Stimulated activated CD8-positive, alpha-beta memory T cell treated with anti-CD3 and anti-CD28 coated beads, Interleukin-15, amount 100 ng/mL, for 24 hours (primary cell): ENCODE measurements around the gene PAK4.

ENCODE experiments used
- DNase-seq: peaks from one replicate; pipeline ENCODE4 v3.0.0-alpha.2; 2020; ENCODE audit warnings: low read depth

The PAK4 gene

GRCh38 chr19:39165857-39166256, 40.3 kb downstream of the PAK4 start:
- DNase-seq, result no peak

- DNase-seq, result no peak
Measured at GRCh38 chr19:39166571-39167391, 41.2 kb downstream of the PAK4 start.

- DNase-seq, result no peak
Measured at GRCh38 chr19:39167461-39168257, 42.1 kb downstream of the PAK4 start.

GRCh38 chr19:39168258-39169142, 42.9 kb downstream of the PAK4 start:
- no peak for DNase-seq

GRCh38 chr19:39169143-39169810, 43.7 kb downstream of the PAK4 start:
- DNase-seq, result no peak

GRCh38 chr19:39170386-39171231, 45.0 kb downstream of the PAK4 start:
- DNase-seq, result no peak

- DNase-seq, result no peak
Measured at GRCh38 chr19:39171479-39172465, 46.2 kb downstream of the PAK4 start.

- no peak for DNase-seq
Measured at GRCh38 chr19:39172700-39173501, 47.3 kb downstream of the PAK4 start.

GRCh38 chr19:39173502-39173991, 48.0 kb downstream of the PAK4 start:
- DNase-seq, result no peak

- DNase-seq, result no peak
Measured at GRCh38 chr19:39174142-39174541, 48.6 kb downstream of the PAK4 start.

GRCh38 chr19:39174558-39175544, 49.3 kb downstream of the PAK4 start:
- DNase-seq, result no peak

GRCh38 chr19:39175564-39175963, 50.0 kb downstream of the PAK4 start:
- no peak for DNase-seq

GRCh38 chr19:39177110-39177699, 51.6 kb downstream of the PAK4 start:
- no peak for DNase-seq

- no peak for DNase-seq
Measured at GRCh38 chr19:39177736-39178135, 52.1 kb downstream of the PAK4 start.

- DNase-seq, result no peak
Measured at GRCh38 chr19:39178296-39179006, 52.9 kb downstream of the PAK4 start.

- no peak for DNase-seq
Measured at GRCh38 chr19:39179754-39180153, 54.2 kb downstream of the PAK4 start.
